GM19351 (cell line): Measurements from ENCODE around the gene LMO1.

Experiments
- ATAC-seq: cut with Tn5 transposase; IDR thresholded peaks from one replicate; pipeline ENCODE4 v1.9.1; 2021; ENCODE audit warnings: mild to moderate bottlenecking, moderate library complexity; ENCODE audit not compliant: unreplicated experiment

LMO1 gene

GRCh38 chr11:8266246-8267241 lies 2.9 kb upstream of the LMO1 start:
- no peak for ATAC-seq

- ATAC-seq: no peak
These were observed 2.1 kb upstream of the LMO1 start for GRCh38 chr11:8265681-8266241.

GRCh38 chr11:8263109-8263768 lies 439 bp downstream of the LMO1 start:
- peak; percentile 26 for ATAC-seq

DNA sequence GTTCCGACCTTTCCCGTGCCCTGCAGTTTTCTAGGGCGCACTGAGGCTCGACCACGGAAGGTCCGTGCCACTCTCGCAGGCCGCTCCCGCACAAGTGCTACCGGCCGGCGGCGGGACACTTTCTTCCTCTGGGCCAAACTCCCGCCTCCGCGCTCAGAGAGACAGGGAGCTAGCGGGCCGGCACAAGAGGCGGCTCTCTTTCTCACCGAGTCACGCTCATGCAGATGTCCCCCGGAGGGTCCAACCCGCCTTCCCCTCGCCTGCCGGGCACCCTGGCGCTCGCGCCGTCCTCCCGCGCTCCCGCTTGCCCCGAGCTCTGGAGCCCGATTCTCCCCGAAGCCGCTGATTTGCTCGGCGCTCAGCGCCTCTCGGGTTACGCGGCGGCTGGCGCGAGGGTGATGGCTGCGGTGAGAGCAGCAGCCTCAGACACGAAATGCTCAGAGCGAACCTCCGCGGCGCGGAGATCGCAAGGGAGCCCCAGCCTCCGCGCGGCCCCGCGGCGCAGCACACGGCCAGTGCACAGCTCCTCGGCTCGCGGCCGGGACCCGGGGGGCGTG lies 1.0 kb downstream of the LMO1 start:
- ATAC-seq: peak; percentile 51

DNA sequence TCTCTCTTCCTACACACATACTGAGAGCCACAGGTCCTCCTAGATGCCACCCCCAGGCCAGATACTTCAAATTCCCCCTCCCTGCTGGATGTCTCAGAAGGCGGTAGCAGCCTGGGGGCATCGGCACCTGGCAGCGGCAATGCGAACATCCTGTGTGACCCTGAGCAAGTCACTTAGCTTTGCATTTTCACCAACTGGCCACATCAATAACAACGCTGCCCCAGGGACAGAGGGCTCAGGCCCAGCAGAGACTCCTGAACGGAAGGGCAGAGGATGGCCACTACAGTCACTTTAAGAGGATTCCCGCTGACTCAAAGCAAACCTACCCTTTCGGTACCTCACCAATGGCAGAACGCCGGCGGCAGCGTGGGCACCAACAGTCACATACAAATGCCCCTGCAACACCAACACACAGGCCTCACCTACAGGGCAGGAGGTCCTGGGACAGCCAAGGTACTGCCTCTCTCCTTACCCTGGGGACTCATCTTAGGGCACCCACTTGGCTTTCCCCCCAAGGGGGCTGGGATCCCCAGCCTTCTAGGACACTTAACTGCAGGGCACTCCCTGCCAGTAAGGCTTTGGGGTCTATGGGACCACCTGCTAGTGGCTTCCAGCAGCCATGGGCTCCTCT lies 1.6 kb downstream of the LMO1 start:
- no peak for ATAC-seq

DNA sequence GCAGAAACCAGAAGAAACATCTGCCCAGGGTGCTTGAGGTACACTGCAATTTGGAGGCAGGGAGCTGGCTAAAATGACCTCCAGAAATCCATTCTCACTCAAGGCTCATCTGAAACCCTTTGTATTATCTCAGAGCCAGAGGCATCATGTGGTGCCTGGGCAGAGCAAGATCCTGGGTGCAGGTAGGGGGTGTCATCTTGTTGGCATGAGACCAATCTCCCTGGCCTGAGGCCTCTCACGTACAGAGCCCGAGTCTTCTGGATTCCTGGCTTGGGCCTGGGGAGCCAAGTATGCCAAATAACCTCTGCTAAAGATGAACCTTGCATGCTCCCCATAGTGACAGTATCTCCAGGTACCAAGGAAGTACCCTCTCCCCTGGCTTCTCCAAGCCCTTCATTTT lies 2.4 kb downstream of the LMO1 start:
- no peak for ATAC-seq

GRCh38 chr11:8260202-8260966 lies 3.3 kb downstream of the LMO1 start:
- ATAC-seq: no peak

GRCh38 chr11:8259306-8259959 lies 4.2 kb downstream of the LMO1 start:
- ATAC-seq: no peak

DNA sequence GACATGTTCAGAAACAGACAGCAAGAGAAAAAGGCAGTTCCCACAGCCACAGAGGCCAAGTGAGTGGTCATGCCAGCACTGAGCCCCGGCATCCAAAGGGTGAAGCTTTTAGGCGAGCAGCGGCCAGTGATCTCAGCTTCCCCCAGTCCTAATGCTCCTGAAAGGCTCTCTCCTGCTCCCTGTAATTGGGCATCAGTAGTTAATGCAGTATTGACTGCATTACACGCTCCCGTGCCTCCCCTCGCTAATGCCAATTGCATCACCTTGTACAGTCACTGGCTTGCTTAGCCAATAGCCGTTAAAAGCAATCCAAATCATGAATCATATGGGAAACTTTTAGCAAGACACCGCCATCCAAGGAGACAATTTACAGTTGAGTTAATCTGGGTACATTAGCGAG lies 4.9 kb downstream of the LMO1 start:
- ATAC-seq: no peak

GRCh38 chr11:8258289-8258688 lies 5.4 kb downstream of the LMO1 start:
- no peak for ATAC-seq

DNA sequence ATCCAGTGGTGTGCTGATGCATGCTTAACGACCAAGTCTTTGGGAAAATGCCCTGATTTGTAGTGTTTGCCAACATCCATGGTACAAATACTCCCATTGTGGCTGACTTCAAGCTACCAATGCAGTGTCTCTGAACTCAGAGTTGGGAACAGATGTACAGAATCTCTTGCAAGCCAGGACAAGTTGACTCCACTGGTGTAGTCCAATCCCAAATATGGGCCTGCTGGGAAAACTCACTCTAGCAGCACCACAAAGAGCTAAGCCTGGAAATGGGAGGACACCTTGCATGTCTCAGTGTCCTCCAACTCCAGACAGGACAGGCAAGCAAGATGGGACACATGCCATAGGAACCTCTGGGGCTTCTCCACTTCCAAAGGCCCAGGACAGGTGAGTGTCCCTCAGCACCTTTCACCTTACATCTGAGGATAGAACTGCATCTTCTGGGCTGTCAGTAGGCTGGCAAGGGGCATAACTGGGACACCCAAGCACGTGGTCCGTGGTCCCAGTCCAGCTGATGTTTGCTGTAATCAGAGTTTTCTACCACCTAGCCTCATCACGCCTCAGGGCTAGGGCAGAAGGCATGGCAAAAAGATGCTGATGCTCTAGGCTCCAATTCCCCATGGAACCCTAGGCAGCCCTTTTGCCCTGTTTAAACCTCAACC lies 6.5 kb downstream of the LMO1 start:
- ATAC-seq: no peak

GRCh38 chr11:8256271-8257002 lies 7.2 kb downstream of the LMO1 start:
- ATAC-seq: no peak

- ATAC-seq: no peak
These were observed 10.1 kb downstream of the LMO1 start for GRCh38 chr11:8253566-8253965.

DNA sequence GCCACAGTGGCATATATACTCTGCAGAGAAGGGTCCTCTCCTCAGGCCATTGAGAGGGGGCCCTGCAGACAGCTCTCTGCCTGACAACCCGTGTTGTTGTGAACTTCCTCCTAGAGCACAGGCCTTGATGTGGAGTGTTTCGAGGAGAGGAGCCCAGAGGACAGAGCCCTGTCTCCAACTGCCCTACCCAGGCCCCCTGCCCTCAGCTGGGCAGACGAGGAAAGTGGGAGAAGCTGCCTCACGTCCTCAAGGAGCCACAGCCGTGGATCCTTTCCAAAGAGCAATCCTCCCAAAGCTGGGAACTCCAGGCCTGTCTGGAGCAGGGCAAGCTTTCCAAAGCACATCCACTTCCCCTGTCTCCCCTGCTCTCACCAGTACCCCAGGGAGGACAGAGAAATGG lies 10.7 kb downstream of the LMO1 start:
- no peak for ATAC-seq

- ATAC-seq: no peak
These were observed 11.3 kb downstream of the LMO1 start for GRCh38 chr11:8252388-8252787.

DNA sequence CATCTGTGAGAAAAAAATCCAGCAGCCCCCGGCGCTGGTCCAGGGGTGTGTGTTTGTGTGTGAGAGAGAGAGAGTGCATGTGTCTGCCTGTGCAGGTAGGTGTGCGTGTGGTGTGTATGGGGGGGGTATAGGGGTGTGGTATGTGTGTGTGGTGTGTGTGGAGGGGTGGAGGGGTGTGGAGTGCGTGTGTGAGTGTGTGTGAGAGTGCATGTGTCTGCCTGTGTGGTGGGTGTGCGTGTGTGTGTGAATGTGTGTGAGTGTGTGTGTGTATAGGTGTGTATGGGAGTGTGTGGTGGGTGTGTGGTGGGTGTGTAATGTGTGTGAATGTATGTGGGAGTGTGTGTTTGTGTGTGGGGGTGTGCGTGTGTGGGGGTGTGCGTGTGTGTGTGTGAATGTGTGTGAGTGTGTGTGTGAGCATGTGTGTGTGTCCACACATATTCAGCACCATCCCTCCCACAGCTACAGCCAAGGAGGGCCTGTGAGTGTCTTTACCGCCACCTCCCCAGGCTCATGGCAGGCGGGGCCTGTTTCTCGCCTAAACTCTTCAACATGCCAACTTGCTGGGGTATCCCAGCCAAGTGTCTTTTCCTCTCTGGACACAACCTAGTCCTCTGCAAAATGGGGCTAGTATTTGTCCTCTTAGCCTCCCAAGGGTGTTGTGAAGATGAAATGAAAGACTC lies 11.9 kb downstream of the LMO1 start:
- no peak for ATAC-seq

- no peak for ATAC-seq
These were observed 12.6 kb downstream of the LMO1 start for GRCh38 chr11:8250981-8251615.

DNA sequence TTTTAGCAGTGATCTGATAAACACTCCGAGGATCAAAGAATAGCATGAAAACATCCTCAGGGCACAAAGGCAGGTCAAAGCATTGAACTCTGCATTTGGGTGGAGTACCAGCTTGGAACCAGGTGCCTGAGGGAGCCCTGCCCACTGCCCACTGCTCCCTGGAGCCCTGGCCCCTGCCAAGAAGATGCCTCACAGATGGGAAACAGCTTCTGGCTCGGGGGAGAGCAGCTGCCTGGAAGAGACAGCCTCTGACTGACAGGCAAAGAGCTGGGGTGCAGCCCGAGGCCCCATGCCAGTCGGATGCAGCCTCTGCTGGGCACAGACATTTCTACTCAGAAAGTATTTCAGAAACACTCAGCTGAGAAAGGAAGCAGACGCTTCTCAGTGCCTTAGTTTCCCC lies 13.2 kb downstream of the LMO1 start:
- ATAC-seq: no peak
